IMR-90 (cell line): ENCODE results near the gene FXYD4. TPM values are rescaled to one million over a fixed set of nuclear protein-coding genes. Genes with fewer than 3 reads are reported as not detected.
A peak's percentile ranks its signal among the peaks of the same experiment; 100 is the strongest.

Source experiments
- ATAC-seq: fragments of 200-7000 bp; cut with Tn5 transposase; 2 replicates; pipeline ENCODE4 v1.9.1; 2020; ENCODE audit warnings: low read depth, mild to moderate bottlenecking, moderate library complexity
- BruUV-seq: library from RNA; stranded (reverse); fragments of 400-500 nt; replicated peaks from 2 replicates; lab custom pipeline; 2021; lab: Mats Ljungman, UMichigan
- CTCF ChIA-PET: fragments of 300-600 bp; formaldehyde crosslinking; extraction: SDS; loops from one replicate; lab custom pipeline; 2021; ENCODE audit warnings: antibody characterized with exemption; lab: Yijun Ruan, JAX
- POLR2A ChIA-PET: fragments of 300-600 bp; sonication (Branson Sonifier 250); formaldehyde crosslinking; loops from one replicate; lab custom pipeline; 2022; ENCODE audit warnings: antibody characterized with exemption; ENCODE audit not compliant: unreplicated experiment; lab: Charles Lee
- DNase-seq: peaks from one replicate; pipeline ENCODE4 v3.0.0; 2013
- H2AFZ ChIP-seq: replicated peaks from 2 replicates; pipeline ENCODE3; 2013; ENCODE audit warnings: low read length, mild to moderate bottlenecking; ENCODE audit not compliant: poor library complexity
- H2AK5ac ChIP-seq: 2 replicates; pipeline ENCODE4 v1.6.1; 2013; ENCODE audit warnings: low read depth, low read length, inconsistent platforms
- H2AK9ac ChIP-seq: replicated peaks from 2 replicates; pipeline ENCODE3; 2013; ENCODE audit warnings: mild to moderate bottlenecking, low read depth, low read length, moderate library complexity; ENCODE audit not compliant: poor library complexity
- H2BK120ac ChIP-seq: 2 replicates; pipeline ENCODE4 v1.6.1; 2013; ENCODE audit warnings: low read depth, low read length, inconsistent platforms
- H2BK15ac ChIP-seq: 3 replicates; pipeline ENCODE4 v1.6.1; 2013; ENCODE audit warnings: low read depth, low read length, inconsistent platforms
- H2BK20ac ChIP-seq: 2 replicates; pipeline ENCODE4 v1.6.1; 2013; ENCODE audit warnings: low read depth, mild to moderate bottlenecking, inconsistent platforms, low read length, moderate library complexity
- H2BK5ac ChIP-seq: 2 replicates; pipeline ENCODE4 v1.6.1; 2013; ENCODE audit warnings: mild to moderate bottlenecking, low read depth, low read length, inconsistent platforms; ENCODE audit not compliant: poor library complexity, severe bottlenecking
- H3K14ac ChIP-seq: replicated peaks from 2 replicates; pipeline ENCODE4 v1.6.1; 2013; ENCODE audit warnings: low read depth, low read length, inconsistent platforms
- H3K18ac ChIP-seq: 2 replicates; pipeline ENCODE4 v1.6.1; 2013; ENCODE audit warnings: low read depth, low read length, control low read depth
- H3K23ac ChIP-seq: 2 replicates; pipeline ENCODE4 v1.6.1; 2013; ENCODE audit warnings: low read depth, low read length, inconsistent platforms
- H3K27ac ChIP-seq: 2 replicates; pipeline ENCODE4 v1.5.1; 2013; ENCODE audit warnings: mild to moderate bottlenecking, control low read depth, low read length; ENCODE audit not compliant: insufficient read depth
- H3K27me3 ChIP-seq: 2 replicates; pipeline ENCODE4 v1.6.1; 2013; ENCODE audit warnings: low read length; ENCODE audit not compliant: control insufficient read depth, insufficient read depth
- H3K36me3 ChIP-seq: 2 replicates; pipeline ENCODE4 v1.6.1; 2013; ENCODE audit warnings: low read length, mixed read lengths; ENCODE audit not compliant: control insufficient read depth, insufficient read depth
- H3K4ac ChIP-seq: 2 replicates; pipeline ENCODE4 v1.6.1; 2013; ENCODE audit warnings: low read depth, low read length, inconsistent platforms
- H3K4me1 ChIP-seq: 2 replicates; pipeline ENCODE4 v1.6.1; 2013; ENCODE audit warnings: low read length, mixed read lengths; ENCODE audit not compliant: control insufficient read depth, insufficient read depth
- H3K4me2 ChIP-seq: 2 replicates; pipeline ENCODE4 v1.6.1; 2013; ENCODE audit warnings: low read depth, mild to moderate bottlenecking, control low read depth, low read length, moderate library complexity
- H3K4me3 ChIP-seq: 2 replicates; pipeline ENCODE4 v1.5.1; 2013; ENCODE audit warnings: low read depth, mild to moderate bottlenecking, control low read depth, low read length, moderate library complexity; ENCODE audit not compliant: insufficient read depth
- H3K56ac ChIP-seq: 2 replicates; pipeline ENCODE4 v1.6.1; 2013; ENCODE audit warnings: low read length, inconsistent platforms; ENCODE audit not compliant: insufficient read depth; ENCODE audit errors: extremely low read depth
- H3K79me1 ChIP-seq, 2 experiments: 2 replicates each; pipeline ENCODE4 v1.6.1; 2013; ENCODE audit warnings: low read length in 2 of 2, inconsistent platforms in 1 of 2, low read depth in 1 of 2
- H3K9ac ChIP-seq: 2 replicates; pipeline ENCODE4 v1.6.1; 2013; ENCODE audit warnings: low read depth, low read length, control low read depth
- H3K9me1 ChIP-seq: 2 replicates; pipeline ENCODE4 v1.6.1; 2013; ENCODE audit warnings: low read length, inconsistent platforms; ENCODE audit not compliant: insufficient read depth
- H3K9me3 ChIP-seq: 2 replicates; pipeline ENCODE4 v1.6.1; 2013; ENCODE audit warnings: low read length; ENCODE audit not compliant: control insufficient read depth, insufficient read depth
- H4K20me1 ChIP-seq: 2 replicates; pipeline ENCODE4 v1.6.1; 2013; ENCODE audit warnings: low read length, inconsistent platforms; ENCODE audit not compliant: insufficient read depth
- H4K5ac ChIP-seq: 2 replicates; pipeline ENCODE4 v1.6.1; 2013; ENCODE audit warnings: mild to moderate bottlenecking, low read depth, low read length, control low read depth
- H4K8ac ChIP-seq, 2 experiments: 2 replicates each; pipeline ENCODE4 v1.6.1; 2013; ENCODE audit warnings: low read depth in 2 of 2, low read length in 2 of 2, control low read depth in 1 of 2, inconsistent platforms in 1 of 2
- H4K91ac ChIP-seq: 2 replicates; pipeline ENCODE4 v1.6.1; 2013; ENCODE audit warnings: low read depth, low read length, inconsistent platforms; ENCODE audit not compliant: insufficient read depth
- BHLHE40 ChIP-seq: fragments of 150-350 bp; IDR thresholded peaks from 2 replicates; pipeline ENCODE4 v1.6.1; 2016; ENCODE audit warnings: mild to moderate bottlenecking, low read depth, low read length
- CEBPB ChIP-seq: IDR thresholded peaks from 2 replicates; pipeline ENCODE4 v1.6.1; 2012; ENCODE audit warnings: low read depth, low read length, improper control_type of control experiment
- CHD1 ChIP-seq: IDR thresholded peaks from 2 replicates; pipeline ENCODE4 v1.6.1; 2012; ENCODE audit warnings: low read depth, low read length, improper control_type of control experiment
- CTCF ChIP-seq: conservative IDR thresholded peaks from 2 replicates; pipeline ENCODE4 v1.5.1; 2012; ENCODE audit warnings: mild to moderate bottlenecking, low read depth, low read length, improper control_type of control experiment
- FOS ChIP-seq: fragments of 150-350 bp; IDR thresholded peaks from 2 replicates; pipeline ENCODE4 v1.6.1; 2016; ENCODE audit warnings: low read depth, low read length
- MAFK ChIP-seq: IDR thresholded peaks from 2 replicates; pipeline ENCODE4 v1.6.1; 2012; ENCODE audit warnings: low read depth, low read length, improper control_type of control experiment
- MAZ ChIP-seq: IDR thresholded peaks from 2 replicates; pipeline ENCODE4 v1.6.1; 2012; ENCODE audit warnings: low read depth, mild to moderate bottlenecking, low read length, improper control_type of control experiment, moderate library complexity, borderline replicate concordance
- MXI1 ChIP-seq: IDR thresholded peaks from 2 replicates; pipeline ENCODE4 v1.6.1; 2012; ENCODE audit warnings: low read depth, mild to moderate bottlenecking, low read length, moderate library complexity, borderline replicate concordance
- NFE2L2 ChIP-seq: fragments of 150-350 bp; IDR thresholded peaks from 2 replicates; pipeline ENCODE4 v1.6.1; 2016; ENCODE audit warnings: low read depth, mild to moderate bottlenecking, low read length
- POLR2A ChIP-seq: IDR thresholded peaks from 2 replicates; pipeline ENCODE4 v1.6.1; 2012; ENCODE audit warnings: mild to moderate bottlenecking, low read depth, low read length
- RAD21 ChIP-seq: IDR thresholded peaks from 2 replicates; pipeline ENCODE4 v1.6.1; 2012; ENCODE audit warnings: low read length, improper control_type of control experiment
- SMC3 ChIP-seq: fragments of 150-350 bp; IDR thresholded peaks from 2 replicates; pipeline ENCODE4 v1.6.1; 2016; ENCODE audit warnings: low read depth, mild to moderate bottlenecking, antibody characterized with exemption, low read length, moderate library complexity
- USF2 ChIP-seq: fragments of 150-350 bp; IDR thresholded peaks from 2 replicates; pipeline ENCODE4 v1.6.1; 2017; ENCODE audit warnings: mild to moderate bottlenecking, antibody characterized with exemption, low read length, low read depth
- WGBS, 2 experiments: methylation state at CpG; one replicate each; pipeline versions ENCODE4 v1.1.5 to v1.1.7; 2013; ENCODE audit warnings: missing lambda C conversion rate in 2 of 2; ENCODE audit not compliant: insufficient read length in 1 of 2; ENCODE audit errors: extremely low coverage in 2 of 2; 5-methylcytosine and 5-hydroxymethylcytosine counted together
- dilution Hi-C: fragments of 300-500 bp; cut with HindIII; formaldehyde crosslinking; loops from one replicate; pipeline ENCODE4 v1.14.3; 2018; ENCODE audit warnings: low sequenced_read_pairs; ENCODE audit not compliant: unreplicated experiment
- in situ Hi-C: fragments of 300-500 bp; cut with MboI; formaldehyde crosslinking; loops from 3 replicates; pipeline ENCODE4 v1.14.3; 2019; ENCODE audit warnings: low sequenced_read_pairs, inconsistent platforms, mixed read lengths
- intact Hi-C: fragments of 100-400 bp; cut with micrococcal nuclease; formaldehyde crosslinking; loops from 2 replicates; pipeline ENCODE4 v1.10.0; 2022
- polyA plus RNA-seq, 3 experiments: library from polyadenylated mRNA; depleted of rRNA; stranded (reverse); fragments of >200 nt; gene quantifications; 2 replicates each; pipeline ENCODE4 v1.2.3, GENCODE V29; 2012; ENCODE audit warnings: low replicate concordance in 1 of 3
- total RNA-seq: library from RNA; depleted of rRNA; stranded (reverse); fragments of >200 nt; gene quantifications from 2 replicates; pipeline ENCODE4 v1.2.3, GENCODE V29; 2012

Gene FXYD4
- total and polyA plus RNA-seq, 2 of the 4 experiments (the other 2 are of a cell fraction), result not detected

GRCh38 chr10:43407576-43408330, 36.3 kb downstream of the FXYD4 start (continued):
- TF ChIP-seq USF2 (peak; percentile 87), CHD1 (peak; percentile 12), POLR2A (peak; percentile 94), CEBPB (peak; percentile 99)

GRCh38 chr10:43408331-43408709, 36.9 kb downstream of the FXYD4 start:
- peak overlapping the region; percentile 88 for H3K4me2 ChIP-seq
- CTCF ChIA-PET, result no interaction called here
- 1% methylated on average over 17 of the region's 31 CpGs; no CpG with 5 or more reads in 1 of the 2 experiments for WGBS, 2 experiments
- no peak overlapping the region; the same call in 1 of the 2 replicates for H4K91ac ChIP-seq
- H3K9me1 ChIP-seq, result no peaks in the 10 kb centered on the region; the same call in 1 of the 2 replicates
- BruUV-seq, result no TSS peak
- H2AK9ac ChIP-seq, result peak overlapping the region; percentile 97
- H3K27me3 ChIP-seq, result no peaks in the 10 kb centered on the region
- peak overlapping the region; percentile 35; the same call in 1 of the 2 replicates for H3K14ac ChIP-seq
- no peak overlapping the region for H2BK120ac ChIP-seq
- peaks cover 51% of the 10 kb centered on the region for H4K20me1 ChIP-seq
- H3K56ac ChIP-seq, result no peak overlapping the region
- H3K79me1 ChIP-seq, result peaks cover 4 to 23% of the 10 kb centered on the region in 2 experiments; a peak in 2 of 4 replicates
- intact Hi-C loops (loop anchor here (5.0 kb wide), 1 partner anchor 271 kb away; the partner anchor contains the start of gene CSGALNACT2), in situ Hi-C loops (loop anchor here (25.0 kb wide), 1 partner anchor 1579 kb away; the partner anchor contains the start of gene DEPP1), dilution Hi-C loops (no loop called here)
- H2BK15ac ChIP-seq, result no peak overlapping the region
- peak overlapping the region; percentile 96 for H3K27ac ChIP-seq
- H2AFZ ChIP-seq, result peak overlapping the region; percentile 97
- no peaks in the 10 kb centered on the region for H3K36me3 ChIP-seq
- peak overlapping the region; percentile 38; the same call in 1 of the 2 replicates for H3K23ac ChIP-seq
- H3K4me3 ChIP-seq, result peak overlapping the region; percentile 82
- peaks cover 2% of the 10 kb centered on the region; the same call in 1 of the 2 replicates for H3K4me1 ChIP-seq
- H3K9me3 ChIP-seq, result no peaks in the 10 kb centered on the region
- H4K8ac ChIP-seq, result peak overlapping the region in 1 of 2 experiments; percentile 91; a peak in 1 of 4 replicates
- H3K18ac ChIP-seq, result no peak overlapping the region
- DNase-seq (no peak), ATAC-seq (no peak)
- H2AK5ac ChIP-seq, result peak overlapping the region; percentile 35
- peak overlapping the region; percentile 84 for H3K4ac ChIP-seq
- POLR2A ChIA-PET, result no interaction called here
- peak overlapping the region; percentile 75 for H3K9ac ChIP-seq
- no peak overlapping the region for H2BK20ac ChIP-seq
- no peak overlapping the region for H4K5ac ChIP-seq
- H2BK5ac ChIP-seq, result peak overlapping the region; percentile 66
- TF ChIP-seq SMC3, result no peak
- no peak for TF ChIP-seq FOS
- TF ChIP-seq RAD21, result no peak
- no peak for TF ChIP-seq CTCF
- no peak for TF ChIP-seq BHLHE40
- TF ChIP-seq MAFK, result no peak
- no peak for TF ChIP-seq POLR2A
- no peak for TF ChIP-seq MAZ
- TF ChIP-seq MXI1, result no peak
- no peak for TF ChIP-seq NFE2L2
- no peak for TF ChIP-seq USF2
